Activated CD4-positive, alpha-beta T cell treated with anti-CD3 and anti-CD28 coated beads, Interleukin-2, amount 50 U/mL, for 16 hours (primary cell): ENCODE results near the gene PDE4D.
"Not testable (repeated sequence)": the region's sequence is repeated elsewhere in the genome, so short reads cannot be mapped to it uniquely, and the experiment has no call there.

Source experiments
- DNase-seq: peaks from one replicate; pipeline ENCODE4 v3.0.0-alpha.2; 2020

The PDE4D gene

DNA sequence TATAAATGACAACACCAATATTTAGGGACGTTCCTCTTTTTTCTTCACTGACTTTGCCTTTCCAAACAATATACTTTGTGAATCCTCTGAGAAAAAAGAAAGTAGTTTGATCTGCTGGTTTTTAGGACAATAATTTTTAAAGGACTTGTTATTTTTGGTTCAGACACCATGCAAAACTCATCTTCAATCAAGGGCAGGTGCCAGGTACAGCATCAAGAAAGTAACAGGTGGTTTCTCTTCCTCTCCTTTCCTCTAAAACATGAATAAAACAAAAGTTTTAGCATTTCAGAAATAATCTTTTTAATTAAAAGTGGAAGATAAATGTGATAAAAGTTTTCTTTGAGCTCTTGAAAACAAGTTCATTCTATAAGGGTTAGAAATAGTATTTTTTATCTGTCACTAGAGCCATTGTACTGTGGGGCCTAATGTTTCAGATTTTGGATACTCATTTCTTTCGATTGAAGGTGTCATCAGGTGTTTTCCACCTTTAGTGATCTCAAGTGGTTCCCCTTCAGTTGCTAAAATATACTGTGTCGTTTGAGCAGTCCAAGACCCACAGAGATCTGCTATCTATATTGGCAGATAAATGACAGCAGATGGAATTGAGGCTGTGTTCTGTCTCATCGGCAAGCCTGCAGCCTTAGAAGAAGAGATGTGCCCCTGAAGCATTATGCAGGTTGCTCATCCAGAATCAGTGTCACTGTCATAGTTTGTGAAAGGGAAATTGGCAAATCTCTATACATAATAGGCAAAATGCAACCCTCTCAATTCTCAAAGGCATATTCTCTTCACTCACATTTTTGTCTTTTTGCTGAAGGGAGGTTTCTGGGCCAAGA is 499.7 kb downstream of the PDE4D start:
- DNase-seq: no peak

DNA sequence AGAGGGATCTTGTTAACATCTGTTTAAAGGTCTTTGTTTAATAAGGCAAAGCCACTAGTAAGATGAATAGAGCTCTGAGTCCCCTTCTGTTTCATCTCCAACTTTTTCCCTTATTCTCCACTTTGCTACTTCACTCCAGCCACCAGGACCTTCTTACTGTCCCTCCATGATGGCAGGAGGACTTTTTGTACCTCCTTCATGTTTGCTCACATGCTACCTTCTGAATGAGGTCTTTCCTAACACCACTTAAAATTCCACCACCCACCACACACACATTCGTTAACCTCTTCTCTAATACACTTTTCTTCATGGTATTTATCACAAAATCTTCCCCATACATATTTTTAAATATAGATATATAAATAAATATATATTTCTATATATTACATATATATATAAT is 501.9 kb downstream of the PDE4D start:
- no peak for DNase-seq

DNA sequence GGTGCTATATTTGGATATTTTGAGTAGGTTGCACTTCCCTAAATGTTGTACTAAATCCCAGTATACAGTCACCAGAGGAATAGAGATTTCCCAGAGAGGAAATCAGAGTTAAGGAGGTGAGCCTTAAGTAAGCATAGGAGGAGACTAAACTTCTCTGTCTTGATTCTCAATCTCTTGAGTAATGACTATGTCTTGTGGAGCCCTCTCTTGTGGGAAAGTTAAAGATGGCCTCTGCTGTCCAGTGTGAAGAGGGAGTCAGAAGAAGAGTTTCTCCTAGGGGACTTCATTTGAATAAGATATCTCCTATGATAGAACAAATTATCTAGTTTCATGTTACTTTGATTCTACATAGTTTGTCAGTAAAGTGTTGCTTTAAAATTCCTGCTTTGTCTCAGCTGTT is 502.5 kb downstream of the PDE4D start:
- no peak for DNase-seq

DNA sequence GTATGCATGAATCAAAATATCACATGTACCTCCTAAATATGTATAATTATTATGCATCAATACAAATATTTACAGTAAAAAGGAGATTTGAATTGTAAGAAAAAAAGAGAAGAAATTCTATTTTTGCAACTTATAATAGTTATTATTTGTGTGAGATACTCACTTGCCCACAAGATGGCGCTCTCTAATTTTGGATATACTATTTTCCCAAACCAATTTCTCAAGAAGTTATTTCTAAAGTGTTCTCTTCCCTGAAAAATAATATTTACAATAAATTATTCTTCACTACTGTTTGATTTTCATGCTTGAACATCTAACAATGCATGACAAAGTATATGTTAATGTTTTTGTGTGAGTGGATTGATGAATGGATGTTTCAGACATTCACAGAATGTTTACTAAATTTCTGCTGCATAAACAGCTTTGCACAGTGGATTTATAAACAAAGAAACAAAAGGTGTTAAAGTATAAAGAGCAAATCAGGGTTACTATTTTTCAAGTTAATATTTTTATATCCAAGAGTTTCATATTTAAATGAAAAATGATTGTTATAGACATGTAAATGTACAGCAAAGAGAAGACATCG is 503.4 kb downstream of the PDE4D start:
- DNase-seq: peak; percentile 8

DNA sequence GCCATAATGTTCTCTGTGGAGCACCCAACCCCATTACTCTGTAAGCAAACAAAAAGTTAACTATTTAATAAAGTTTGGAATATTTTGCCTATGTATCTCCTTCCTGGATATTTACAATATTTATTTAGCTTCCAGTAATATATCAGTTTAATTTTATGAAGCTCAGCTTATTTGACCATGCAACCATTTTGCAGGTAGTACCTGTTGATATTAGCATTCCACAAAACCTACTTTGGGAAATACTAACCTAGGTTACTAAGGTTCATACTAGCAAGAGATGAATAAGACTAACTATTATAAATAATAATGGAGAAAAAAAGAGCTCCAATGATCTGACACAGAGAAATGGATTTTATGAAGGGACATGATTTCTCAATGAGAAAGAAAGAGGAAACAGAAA is 506.4 kb downstream of the PDE4D start:
- DNase-seq: no peak

DNA sequence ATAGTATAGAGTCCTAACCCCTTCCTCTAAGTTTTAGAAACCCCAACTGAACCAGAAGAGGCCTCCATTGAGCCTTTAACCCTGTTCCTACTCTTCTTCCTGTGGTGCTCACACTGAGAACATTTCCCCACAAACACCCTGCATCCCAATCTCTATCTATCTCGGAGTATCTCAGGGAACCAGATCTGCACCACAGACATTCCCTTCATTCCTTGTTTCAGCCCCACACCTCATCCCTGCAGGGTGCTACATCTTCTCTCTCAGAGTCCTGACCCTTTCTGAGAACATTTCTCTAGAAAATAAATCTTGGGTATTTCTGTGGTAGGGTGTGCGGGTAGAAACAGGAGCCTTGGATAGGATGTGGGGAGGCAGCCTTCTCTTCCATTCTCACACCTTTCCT is 507.8 kb downstream of the PDE4D start:
- DNase-seq: no peak

DNA sequence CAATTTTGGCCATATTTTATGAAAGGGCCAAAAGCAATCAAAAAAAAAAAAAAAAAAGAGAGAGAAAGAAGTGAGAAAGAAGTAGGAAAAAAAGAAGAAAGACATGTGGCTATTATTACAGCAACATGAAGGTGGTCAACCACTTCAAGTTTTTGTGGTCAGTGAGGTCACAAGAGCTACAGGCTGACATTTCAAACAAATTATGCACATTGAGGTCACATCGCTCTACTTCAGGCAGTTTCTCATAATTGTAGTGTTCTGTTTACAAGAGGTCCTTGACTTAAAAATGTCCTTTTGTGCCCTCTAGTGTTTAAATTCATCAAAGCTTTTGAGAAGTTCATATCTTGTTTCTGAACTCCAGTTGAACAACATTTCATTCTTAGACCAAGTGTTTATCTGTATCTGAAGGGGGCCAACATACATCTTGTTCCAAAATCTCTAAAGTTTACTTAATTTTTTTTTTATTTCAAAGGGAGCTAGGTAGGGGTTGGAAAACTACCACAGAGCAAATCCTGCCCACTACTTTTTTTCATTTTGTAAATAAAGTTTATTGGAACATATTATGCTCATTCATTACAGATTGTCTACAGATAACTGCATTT is 513.1 kb downstream of the PDE4D start:
- peak; percentile 57 for DNase-seq

DNA sequence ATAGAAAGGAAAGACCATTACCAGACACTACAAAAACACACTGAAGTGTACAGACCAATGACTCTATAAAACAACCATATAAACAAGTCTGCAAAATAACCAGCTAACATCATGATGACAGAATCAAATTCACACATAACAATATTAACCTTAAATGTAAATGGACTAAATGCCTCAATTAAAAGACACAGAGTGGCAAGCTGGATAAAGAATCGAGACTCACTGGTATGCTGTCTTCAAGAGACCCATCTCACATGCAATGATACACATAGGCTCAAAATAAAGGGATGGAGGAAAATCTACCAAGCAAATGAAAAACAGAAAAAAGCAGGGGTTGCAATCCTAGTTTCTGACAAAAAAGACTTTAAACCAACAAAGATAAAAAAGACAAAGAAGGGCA is 519.5 kb downstream of the PDE4D start:
- DNase-seq: not testable (repeated sequence)

DNA sequence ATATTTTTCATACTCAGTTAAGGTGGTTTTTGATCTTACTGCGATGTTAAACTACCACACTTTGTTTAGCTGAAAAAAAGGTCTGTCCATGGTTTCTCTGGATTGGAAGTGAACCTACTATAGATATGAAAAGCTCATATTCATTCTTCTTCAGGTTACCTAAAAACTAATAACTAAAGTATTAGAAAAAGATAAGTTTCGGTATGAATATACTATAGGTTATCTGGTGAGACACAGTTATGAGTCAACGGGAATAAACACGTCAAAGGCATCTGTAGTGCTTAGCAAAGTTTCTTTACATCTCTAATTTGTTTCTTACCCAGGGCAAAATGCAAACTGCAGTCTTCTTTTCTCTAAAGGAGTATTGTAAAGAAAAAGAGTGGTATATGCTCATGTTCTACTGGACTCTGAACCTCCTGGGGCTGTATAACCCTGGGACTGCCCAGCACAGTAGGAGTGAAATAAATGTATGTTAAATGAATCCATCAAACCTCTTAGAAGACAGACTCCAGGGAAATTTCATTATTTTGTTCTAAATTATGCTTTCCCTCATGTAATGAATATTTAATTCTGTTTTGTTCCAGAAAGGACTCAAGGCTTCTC is 521.9 kb downstream of the PDE4D start:
- peak; percentile 10 for DNase-seq

DNA sequence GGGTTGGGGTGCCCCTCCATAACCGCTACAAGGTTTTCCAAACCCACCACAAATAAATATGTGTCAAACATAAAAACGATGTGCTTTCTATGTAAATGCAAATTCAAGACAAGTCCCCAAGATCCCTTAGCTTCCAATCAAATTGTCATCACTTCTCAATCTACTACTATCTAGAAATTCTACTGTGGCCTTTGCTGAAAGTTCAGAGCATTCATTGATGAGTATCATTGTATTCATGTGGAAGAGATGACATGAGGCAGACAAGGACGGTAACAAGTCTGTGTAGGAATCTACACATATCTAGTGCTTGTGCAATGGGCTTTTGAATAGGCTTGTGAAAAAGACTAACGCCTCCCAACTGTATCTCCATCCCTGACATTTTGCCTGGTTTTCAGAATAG is 524.6 kb downstream of the PDE4D start:
- no peak for DNase-seq

DNA sequence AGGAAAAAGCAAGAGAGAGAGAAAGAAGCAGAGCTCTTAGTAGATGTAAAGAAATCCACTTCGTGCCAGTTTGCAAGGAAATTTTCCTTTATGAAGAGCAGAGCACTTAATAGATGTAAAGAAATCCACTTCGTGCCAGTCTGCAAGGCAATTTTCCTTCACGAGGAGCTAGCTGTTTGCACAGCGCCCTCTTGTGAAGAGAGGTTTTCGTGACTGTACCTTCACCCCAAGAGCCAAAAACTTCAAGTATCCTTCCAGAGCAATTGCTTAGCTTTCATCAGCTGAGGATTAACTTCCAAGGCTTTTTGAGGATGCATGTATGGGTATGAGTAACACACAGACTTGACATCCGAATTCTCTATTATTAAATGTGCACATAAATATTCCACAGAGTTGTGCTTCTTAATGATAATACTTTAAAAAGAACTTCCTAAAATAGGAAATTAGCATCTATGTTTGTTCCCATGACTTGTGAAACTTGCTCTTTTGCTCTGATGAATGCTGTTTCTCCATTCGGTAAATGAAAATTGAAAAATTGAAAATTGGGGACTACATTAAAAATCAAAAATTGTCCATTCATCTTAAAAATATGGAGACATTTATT is 525.6 kb downstream of the PDE4D start:
- DNase-seq: peak; percentile 44

DNA sequence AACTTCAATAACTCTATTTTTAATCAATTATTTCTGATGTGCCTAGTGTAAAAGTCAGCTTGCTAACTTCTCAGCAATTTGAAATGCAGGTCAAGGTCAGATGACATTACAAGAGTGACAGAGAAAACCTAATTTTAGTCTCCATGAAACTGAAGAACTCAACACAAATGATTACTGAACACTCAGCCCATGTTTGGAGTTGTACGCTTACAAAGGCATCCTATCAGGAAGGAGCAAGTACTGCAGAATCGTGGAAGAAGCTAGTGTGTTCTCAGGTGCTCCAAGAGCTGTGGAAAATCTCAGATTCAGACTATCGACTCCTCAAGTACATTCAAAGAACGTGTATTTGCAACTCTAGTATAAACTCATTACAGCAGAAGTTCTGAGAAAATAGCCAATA is 526.7 kb downstream of the PDE4D start:
- no peak for DNase-seq

DNA sequence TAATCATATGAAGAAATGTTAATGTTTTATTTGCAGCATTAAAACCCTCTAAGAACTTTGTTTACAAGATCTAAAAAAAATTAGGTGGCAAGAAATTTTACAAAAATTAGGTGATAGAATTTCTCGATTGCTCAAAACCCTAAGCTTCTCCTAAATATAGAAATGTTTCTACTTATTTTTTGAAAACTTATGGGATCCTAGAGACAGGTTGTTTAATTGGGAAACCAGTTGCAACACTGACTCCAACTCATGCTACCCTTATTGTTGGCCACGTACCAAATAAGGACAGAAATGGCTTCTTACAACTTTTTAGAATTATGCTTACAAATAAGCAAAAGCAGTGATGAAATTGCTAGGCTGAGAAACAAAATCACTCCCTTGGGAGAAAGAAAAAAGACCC is 531.1 kb downstream of the PDE4D start:
- DNase-seq: no peak

DNA sequence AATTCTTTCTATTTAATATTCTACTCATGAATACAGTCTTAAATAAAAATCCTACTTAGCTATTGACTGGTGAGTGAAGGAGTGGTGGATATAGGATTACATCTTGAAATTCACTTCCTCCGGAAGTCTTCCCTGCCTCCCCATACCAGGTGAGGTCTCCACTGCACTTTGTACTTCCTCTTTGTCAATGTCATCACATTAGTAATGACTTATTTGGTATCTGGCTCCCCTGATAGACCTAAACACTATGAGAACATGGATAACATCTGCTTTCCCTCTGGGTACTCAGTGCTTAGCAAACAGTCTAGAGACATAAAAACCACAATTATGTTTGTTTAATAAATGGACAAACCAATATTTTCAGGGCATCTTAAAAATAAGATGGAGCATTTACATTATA is 532.1 kb downstream of the PDE4D start:
- no peak for DNase-seq

DNA sequence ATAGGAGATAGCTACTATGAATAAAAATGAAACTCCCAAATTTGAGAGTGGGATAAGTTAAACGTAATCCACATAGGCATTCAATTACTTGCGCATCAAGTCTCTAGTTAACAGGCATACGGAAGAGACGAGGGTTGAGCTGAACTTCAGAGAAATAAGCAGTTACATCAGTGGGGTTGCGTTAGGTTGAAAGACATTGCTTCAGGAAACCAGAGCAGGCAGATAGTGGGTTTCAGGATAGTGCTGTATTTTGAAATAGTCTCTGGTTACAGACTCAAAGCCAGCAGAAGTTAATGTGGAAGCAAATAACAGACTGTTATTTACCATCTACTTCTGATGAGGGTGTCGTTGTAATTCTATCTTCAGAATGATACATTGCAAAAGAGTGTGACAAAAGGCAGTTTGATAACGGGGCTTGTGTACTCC is 533.4 kb downstream of the PDE4D start:
- no peak for DNase-seq

DNA sequence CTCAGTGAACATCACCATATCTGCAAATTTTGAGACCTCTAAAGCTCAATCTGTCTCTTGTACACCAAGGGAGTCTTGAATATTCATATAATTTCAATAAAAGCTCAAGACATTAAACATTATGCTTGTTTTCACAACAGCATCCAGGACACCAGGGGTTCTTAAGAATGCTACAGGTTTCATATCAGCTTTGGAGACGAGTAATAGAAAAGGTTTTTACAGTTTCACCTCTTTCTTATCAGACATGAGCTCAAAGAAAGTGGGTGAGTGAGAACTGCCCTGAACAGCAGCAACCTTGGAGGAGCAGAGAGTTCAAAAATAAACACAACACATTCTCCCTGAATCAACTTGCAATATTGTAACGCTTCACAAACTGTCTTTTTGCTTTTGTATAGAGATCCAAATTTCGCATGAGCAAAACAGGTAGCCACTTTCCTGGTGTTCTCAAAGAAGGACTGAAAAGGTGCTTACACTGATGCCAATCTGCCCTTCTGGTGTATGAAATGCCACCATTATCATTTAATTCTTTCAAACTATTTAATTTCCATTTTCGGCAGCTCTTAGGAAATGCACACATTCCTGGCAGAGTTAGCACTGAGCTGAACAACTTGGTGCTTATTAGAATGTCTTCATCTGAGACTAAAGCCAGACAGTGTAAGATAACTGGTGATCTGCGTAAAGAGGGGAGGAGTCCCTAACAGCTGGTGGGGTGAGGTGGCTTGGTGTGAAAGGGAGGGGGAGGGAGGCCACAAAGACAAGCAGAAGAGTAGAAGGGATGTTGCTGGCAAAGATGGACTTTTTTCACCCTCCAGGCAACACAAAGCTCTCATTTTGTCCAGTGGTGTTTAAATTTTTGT is 535.3 kb downstream of the PDE4D start:
- DNase-seq: no peak

DNA sequence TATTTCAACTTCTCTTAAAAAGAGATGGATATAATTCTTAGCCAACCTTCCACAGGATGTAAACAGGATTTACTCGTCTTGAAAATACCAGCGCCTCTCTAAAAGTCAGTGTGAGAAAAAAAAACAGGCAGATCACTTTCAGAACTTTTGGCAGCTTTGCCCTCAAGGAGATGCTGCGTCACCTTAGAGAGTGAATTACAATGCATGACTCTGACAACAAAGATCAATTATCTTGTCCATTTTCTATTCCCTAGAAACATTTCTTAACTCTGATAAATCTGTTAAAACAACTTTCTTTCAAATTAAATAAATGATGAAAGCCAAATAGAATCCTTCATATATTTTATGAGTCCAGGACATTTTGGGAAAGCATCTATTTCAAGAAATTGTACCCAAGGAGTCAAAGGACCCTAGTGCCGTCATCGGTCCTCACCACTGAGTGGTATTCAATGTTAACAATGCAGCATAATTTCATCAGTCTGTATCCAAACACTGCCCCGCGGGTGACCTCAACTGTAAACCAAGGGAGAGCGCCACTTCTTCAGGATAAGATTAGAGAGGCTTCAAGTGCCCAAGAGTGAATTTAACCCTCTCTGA is 536.0 kb downstream of the PDE4D start:
- DNase-seq: no peak

DNA sequence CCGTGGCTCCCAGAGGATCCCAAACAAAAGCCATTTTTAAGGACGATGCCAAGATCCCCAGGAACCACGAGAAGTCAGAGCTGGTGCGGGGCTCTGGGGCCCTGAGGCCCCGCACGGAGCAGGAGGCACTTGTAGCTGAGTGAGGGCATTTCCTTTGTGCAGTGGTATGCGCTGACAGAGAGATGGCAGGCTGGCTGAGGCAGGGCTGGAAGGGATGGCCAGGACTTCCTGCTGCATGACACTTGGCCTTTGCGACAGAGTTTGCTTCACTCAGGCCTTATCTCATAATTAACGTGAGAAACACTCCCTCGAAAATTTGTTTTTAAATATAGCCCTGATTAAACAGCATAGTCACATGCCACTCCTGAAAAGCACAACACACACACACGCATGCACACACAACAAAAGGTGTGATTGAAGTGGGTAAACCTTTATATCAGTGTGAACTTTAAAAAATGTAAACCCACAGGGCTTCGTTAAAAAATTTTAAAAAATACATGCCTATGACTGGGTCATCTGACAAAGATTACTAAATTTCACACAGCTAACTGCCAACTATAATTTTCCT is 536.6 kb downstream of the PDE4D start:
- no peak for DNase-seq

DNA sequence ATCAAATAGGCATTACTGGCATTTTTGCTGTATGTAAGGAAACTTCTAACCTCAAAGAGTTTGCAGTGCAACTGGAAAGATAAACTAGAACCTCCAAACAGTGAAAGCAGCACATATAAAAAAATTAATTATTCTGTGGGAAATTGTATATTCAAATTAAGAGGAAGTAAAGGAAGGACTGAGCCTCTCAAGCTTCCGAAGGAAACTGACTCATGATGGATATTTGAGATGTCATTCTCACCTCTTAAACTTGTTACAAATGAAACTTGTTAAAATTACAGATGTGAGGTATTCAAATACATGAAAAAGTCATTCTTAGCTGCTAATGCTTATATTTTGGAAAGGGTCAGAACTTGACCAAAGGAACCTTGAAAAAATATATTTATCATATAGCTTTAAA is 538.7 kb downstream of the PDE4D start:
- no peak for DNase-seq

DNA sequence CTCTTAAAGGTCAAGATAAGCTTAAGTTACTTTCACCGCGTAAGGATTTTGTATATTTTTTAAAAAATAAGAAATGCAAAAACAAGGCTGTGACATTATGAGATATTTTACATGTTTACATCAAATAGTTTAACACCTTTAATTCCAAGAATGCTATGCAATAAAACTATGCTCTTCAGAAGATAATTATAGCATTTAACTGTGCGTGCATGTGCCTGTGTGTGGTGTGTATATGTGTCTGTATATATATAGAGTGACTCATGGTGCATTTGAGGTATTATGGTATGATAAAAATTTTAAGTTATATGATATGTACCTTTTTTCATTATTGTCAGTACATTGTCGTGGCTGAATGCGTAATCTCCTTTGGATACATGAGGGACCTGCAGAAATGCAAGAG is 539.3 kb downstream of the PDE4D start:
- DNase-seq: no peak

DNA sequence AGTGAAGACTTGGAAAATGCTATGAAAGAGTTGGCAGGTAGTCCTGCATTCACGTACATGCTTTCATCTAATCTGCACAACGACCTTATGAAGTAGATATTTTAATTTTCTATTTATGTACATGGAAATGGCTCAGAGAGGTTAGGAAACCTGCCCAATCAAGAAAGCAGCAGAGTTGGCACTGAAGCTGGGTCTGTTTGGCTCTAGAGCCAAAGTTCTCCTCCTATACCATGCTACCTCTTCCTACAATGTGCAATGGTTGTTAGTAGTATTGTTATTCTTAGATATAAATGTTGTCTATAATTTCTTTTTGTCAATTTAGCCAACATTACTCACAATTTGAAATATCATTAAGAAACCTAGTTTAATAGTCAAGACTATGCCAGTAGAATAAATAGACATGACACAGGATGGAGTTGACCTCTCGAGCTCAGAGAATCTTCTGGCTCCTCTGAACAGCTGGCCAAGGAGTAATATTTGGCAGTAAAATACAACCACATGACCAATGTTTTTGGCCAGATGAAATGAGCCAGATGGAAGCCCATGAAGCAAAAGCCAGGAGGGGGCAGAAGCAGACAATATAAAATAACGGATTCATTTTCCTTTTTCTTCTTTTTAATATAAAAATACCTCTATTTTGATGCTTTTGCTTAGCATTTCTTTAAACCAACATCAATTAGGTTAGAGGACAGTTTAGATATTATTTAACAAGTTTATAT is 542.3 kb downstream of the PDE4D start:
- no peak for DNase-seq
